ENCODE measurements around the gene CEP162. TPM values are rescaled to one million over a fixed set of nuclear protein-coding genes. Genes with fewer than 3 reads are reported as not detected.
"Not testable (repeated sequence)": the region's sequence is repeated elsewhere in the genome, so short reads cannot be mapped to it uniquely, and the experiment has no call there.

CEP162 gene
- total RNA-seq, 1 experiment from 2014 or later: 12.1 TPM

GRCh38 chr6:84119277-84119676, 108.2 kb downstream of the CEP162 start:
- intact Hi-C loops (cut with micrococcal nuclease; ENCODE audit: unreplicated experiment): no loop called here
- POLR2A ChIA-PET (ENCODE audit: low non-redundant PET): no interaction called here
- Histone ChIP-seq H3K36me3 (ENCODE audit: insufficient read depth, low read length, poor library complexity, severe bottlenecking) (no peaks in the 10 kb centered on the region), H3K4me1 (ENCODE audit: insufficient read depth, low read length, poor library complexity, severe bottlenecking) (no peaks in the 10 kb centered on the region), H3K27me3 (replicated peaks; ENCODE audit: insufficient read depth, low read depth, low read length, poor library complexity) (no peaks in the 10 kb centered on the region), H3K27ac (ENCODE audit: low read depth, low read length, poor library complexity, severe bottlenecking) (no peak overlapping the region), H3K4me3 (ENCODE audit: low read depth, low read length, poor library complexity, severe bottlenecking) (no peak overlapping the region), H3K9me3 (ENCODE audit: low read depth, low read length, poor library complexity, severe bottlenecking) (no peaks in the 10 kb centered on the region)
- no peak for TF ChIP-seq CTCF (conservative IDR thresholded peaks at IDR 0.05; ENCODE audit: low read depth, low read length)
- TF ChIP-seq EZH2 (IDR thresholded peaks at IDR 0.05; ENCODE audit: borderline replicate concordance, low read depth, low read length, poor library complexity, severe bottlenecking): no peak
- CTCF ChIA-PET: no interaction called here
- BruUV-seq (replicated peaks): no TSS peak
- DNase-seq (ENCODE audit: low spot score): no peak

GRCh38 chr6:84118191-84118590, 109.3 kb downstream of the CEP162 start:
- Histone ChIP-seq H3K4me1 (ENCODE audit: insufficient read depth, low read length, poor library complexity, severe bottlenecking) (no peaks in the 10 kb centered on the region), H3K9me3 (ENCODE audit: low read depth, low read length, poor library complexity, severe bottlenecking) (no peaks in the 10 kb centered on the region), H3K36me3 (ENCODE audit: insufficient read depth, low read length, poor library complexity, severe bottlenecking) (no peaks in the 10 kb centered on the region), H3K27me3 (replicated peaks; ENCODE audit: insufficient read depth, low read depth, low read length, poor library complexity) (no peaks in the 10 kb centered on the region), H3K27ac (ENCODE audit: low read depth, low read length, poor library complexity, severe bottlenecking) (no peak overlapping the region), H3K4me3 (ENCODE audit: low read depth, low read length, poor library complexity, severe bottlenecking) (no peak overlapping the region)
- intact Hi-C loops (cut with micrococcal nuclease; ENCODE audit: unreplicated experiment): no loop called here
- POLR2A ChIA-PET (ENCODE audit: low non-redundant PET): no interaction called here
- TF ChIP-seq EZH2 (IDR thresholded peaks at IDR 0.05; ENCODE audit: borderline replicate concordance, low read depth, low read length, poor library complexity, severe bottlenecking) (no peak), CTCF (conservative IDR thresholded peaks at IDR 0.05; ENCODE audit: low read depth, low read length) (no peak)
- CTCF ChIA-PET: no interaction called here
- no TSS peak for BruUV-seq (replicated peaks)
- no peak for DNase-seq (ENCODE audit: low spot score)

- BruUV-seq (replicated peaks); DNase-seq (ENCODE audit: low spot score); H3K4me3 ChIP-seq (ENCODE audit: low read depth, low read length, poor library complexity, severe bottlenecking); intact Hi-C loops (cut with micrococcal nuclease; ENCODE audit: unreplicated experiment); POLR2A ChIA-PET (ENCODE audit: low non-redundant PET); H3K9me3 ChIP-seq (ENCODE audit: low read depth, low read length, poor library complexity, severe bottlenecking); H3K4me1 ChIP-seq (ENCODE audit: insufficient read depth, low read length, poor library complexity, severe bottlenecking); H3K27ac ChIP-seq (ENCODE audit: low read depth, low read length, poor library complexity, severe bottlenecking); H3K36me3 ChIP-seq (ENCODE audit: insufficient read depth, low read length, poor library complexity, severe bottlenecking); H3K27me3 ChIP-seq (replicated peaks; ENCODE audit: insufficient read depth, low read depth, low read length, poor library complexity); CTCF ChIA-PET: not testable (repeated sequence)
These were observed 112.4 kb downstream of the CEP162 start for GRCh38 chr6:84114933-84115594.

GRCh38 chr6:84111351-84111750, 116.1 kb downstream of the CEP162 start:
- H3K4me1 ChIP-seq (ENCODE audit: insufficient read depth, low read length, poor library complexity, severe bottlenecking); H3K9me3 ChIP-seq (ENCODE audit: low read depth, low read length, poor library complexity, severe bottlenecking); BruUV-seq (replicated peaks); H3K27me3 ChIP-seq (replicated peaks; ENCODE audit: insufficient read depth, low read depth, low read length, poor library complexity); H3K27ac ChIP-seq (ENCODE audit: low read depth, low read length, poor library complexity, severe bottlenecking); H3K4me3 ChIP-seq (ENCODE audit: low read depth, low read length, poor library complexity, severe bottlenecking); DNase-seq (ENCODE audit: low spot score); H3K36me3 ChIP-seq (ENCODE audit: insufficient read depth, low read length, poor library complexity, severe bottlenecking); intact Hi-C loops (cut with micrococcal nuclease; ENCODE audit: unreplicated experiment); CTCF ChIA-PET; POLR2A ChIA-PET (ENCODE audit: low non-redundant PET): not testable (repeated sequence)

Data from A673 (cell line).